NOMO-1 treated with dmso at 0.1 percent for 144 hours (cell line): ENCODE results near the gene WDCP.
"Not testable (repeated sequence)": the region's sequence is repeated elsewhere in the genome, so short reads cannot be mapped to it uniquely, and the experiment has no call there.

Source experiments
- DNase-seq: peaks from one replicate; lab custom pipeline; 2025; ENCODE audit not compliant: unreplicated experiment; lab: John Stamatoyannopoulos, UW

Gene WDCP

GRCh38 chr2:24022975-24023575, 24.1 kb downstream of the WDCP start:
- no peak for DNase-seq

GRCh38 chr2:24022324-24022974, 24.7 kb downstream of the WDCP start:
- DNase-seq: no peak

- DNase-seq: no peak
Observed at GRCh38 chr2:24021122-24021998, 25.8 kb downstream of the WDCP start.

- DNase-seq: no peak
Observed at GRCh38 chr2:24020244-24020643, 26.9 kb downstream of the WDCP start.

GRCh38 chr2:24019729-24020128, 27.5 kb downstream of the WDCP start:
- no peak for DNase-seq

- no peak for DNase-seq
Observed at GRCh38 chr2:24018241-24018640, 28.9 kb downstream of the WDCP start.

- no peak for DNase-seq
Observed at GRCh38 chr2:24017711-24018110, 29.5 kb downstream of the WDCP start.

GRCh38 chr2:24016853-24017703, 30.1 kb downstream of the WDCP start:
- no peak for DNase-seq

- no peak for DNase-seq
Observed at GRCh38 chr2:24016376-24016761, 30.8 kb downstream of the WDCP start.

GRCh38 chr2:24015562-24016375, 31.4 kb downstream of the WDCP start:
- no peak for DNase-seq

- DNase-seq: not testable (repeated sequence)
Observed at GRCh38 chr2:24014902-24015301, 32.3 kb downstream of the WDCP start.

- no peak for DNase-seq
Observed at GRCh38 chr2:24012521-24013188, 34.5 kb downstream of the WDCP start.

- no peak for DNase-seq
Observed at GRCh38 chr2:24011250-24012104, 35.7 kb downstream of the WDCP start.

- DNase-seq: no peak
Observed at GRCh38 chr2:24010477-24011249, 36.5 kb downstream of the WDCP start.

GRCh38 chr2:24009680-24010476, 37.3 kb downstream of the WDCP start, which contains the start of gene MFSD2B:
MFSD2B (plus strand) TSS chr2:24010085; CDS start chr2:24010097, 12 bp downstream.
- DNase-seq: no peak

GRCh38 chr2:24009367-24009679, 37.9 kb downstream of the WDCP start:
- no peak for DNase-seq

- no peak for DNase-seq
Observed at GRCh38 chr2:24008672-24009366, 38.4 kb downstream of the WDCP start.
